ENCODE results near the gene SLC25A21. TPM values are rescaled to one million over a fixed set of nuclear protein-coding genes. Genes with fewer than 3 reads are reported as not detected.

SLC25A21 gene
- total and polyA plus RNA-seq, 10 of the 15 experiments (the other 5 are each of a cell fraction or from before 2014, with no cell fraction given): 0.06 to 0.72 (median 0.17) TPM; not detected in 3

GRCh38 chr14:36905272-36905888, 267.0 kb downstream of the SLC25A21 start:
- Histone ChIP-seq H3K4me3 (no peak overlapping the region), H3K36me3 (ENCODE audit: control insufficient read depth in 2 of 2, insufficient read depth in 2 of 2, low read length in 1 of 2) (no peaks in the 10 kb centered on the region), H3K4me2 (ENCODE audit: control insufficient read depth, insufficient read depth) (no peak overlapping the region), H2AFZ (ENCODE audit: control insufficient read depth, low read depth, low read length) (no peak overlapping the region), H3K79me2 (ENCODE audit: control insufficient read depth, insufficient read depth, low read length) (no peaks in the 10 kb centered on the region), H4K20me1 (ENCODE audit: control insufficient read depth, insufficient read depth) (no peaks in the 10 kb centered on the region), H3K27me3 (replicated peaks in 1 of 2; ENCODE audit: control insufficient read depth in 2 of 2, insufficient read depth in 2 of 2, low read length in 1 of 2) (no peaks in the 10 kb centered on the region), H3K9me3 (replicated peaks; ENCODE audit: control insufficient read depth, insufficient read depth, low read length) (no peaks in the 10 kb centered on the region), H3K27ac (ENCODE audit: control insufficient read depth, insufficient read depth) (no peak overlapping the region), H3K9ac (ENCODE audit: control insufficient read depth, insufficient read depth, low read length) (no peak overlapping the region), H3K4me1 (ENCODE audit: control insufficient read depth, insufficient read depth, low read length) (no peaks in the 10 kb centered on the region)
- POLR2A ChIA-PET: no interaction called here
- BruUV-seq (replicated peaks): no TSS peak
- DNase-seq (ENCODE audit: low read depth, low spot score) (no peak), FAIRE-seq (no peak), ATAC-seq (no peak)
- intact Hi-C loops (cut with micrococcal nuclease; ENCODE audit: unreplicated experiment) (no loop called here), in situ Hi-C loops (cut with MboI) (no loop called here)
- TF ChIP-seq USF2 (IDR thresholded peaks at IDR 0.05; ENCODE audit: borderline replicate concordance, low read depth, low read length): no peak
- CTCF ChIA-PET: no interaction called here
- SMC1A ChIA-PET (ENCODE audit: uncharacterized antibody, unreplicated experiment): no interaction called here
- 32% methylated on average over 5 of the region's 5 CpGs for WGBS (ENCODE audit: insufficient coverage, insufficient replicate concordance, low lambda C conversion rate, missing lambda C conversion rate)
- RAD21 ChIA-PET (ENCODE audit: unreplicated experiment): no interaction called here

- no peaks in the 10 kb centered on the region for H3K27me3 ChIP-seq (replicated peaks in 1 of 2; ENCODE audit: control insufficient read depth in 2 of 2, insufficient read depth in 2 of 2, low read length in 1 of 2)
- H3K9me3 ChIP-seq (replicated peaks; ENCODE audit: control insufficient read depth, insufficient read depth, low read length): no peaks in the 10 kb centered on the region
- intact Hi-C loops (cut with micrococcal nuclease; ENCODE audit: unreplicated experiment): no loop called here
- no peak overlapping the region for H3K4me3 ChIP-seq
- ChIA-PET POLR2A (no interaction called here), SMC1A (ENCODE audit: uncharacterized antibody, unreplicated experiment) (no interaction called here), RAD21 (ENCODE audit: unreplicated experiment) (no interaction called here), CTCF (interaction anchor here (0.7 kb wide), 1 partner anchor 66 kb away, joined by 4 read pairs; no protein-coding TSS in a partner anchor)
- H3K79me2 ChIP-seq (ENCODE audit: control insufficient read depth, insufficient read depth, low read length): no peaks in the 10 kb centered on the region
- H3K4me1 ChIP-seq (ENCODE audit: control insufficient read depth, insufficient read depth, low read length): no peaks in the 10 kb centered on the region
- no peak overlapping the region for H2AFZ ChIP-seq (ENCODE audit: control insufficient read depth, low read depth, low read length)
- in situ Hi-C loops (cut with MboI): no loop called here
- no peaks in the 10 kb centered on the region for H3K36me3 ChIP-seq (ENCODE audit: control insufficient read depth in 2 of 2, insufficient read depth in 2 of 2, low read length in 1 of 2)
- ATAC-seq (no peak), FAIRE-seq (no peak), DNase-seq (ENCODE audit: low read depth, low spot score) (no peak)
- no peak overlapping the region for H3K4me2 ChIP-seq (ENCODE audit: control insufficient read depth, insufficient read depth)
- no peak overlapping the region for H3K27ac ChIP-seq (ENCODE audit: control insufficient read depth, insufficient read depth)
- no TSS peak for BruUV-seq (replicated peaks)
- no peak overlapping the region for H3K9ac ChIP-seq (ENCODE audit: control insufficient read depth, insufficient read depth, low read length)
- H4K20me1 ChIP-seq (ENCODE audit: control insufficient read depth, insufficient read depth): no peaks in the 10 kb centered on the region
- TF ChIP-seq RFX5 (IDR thresholded peaks at IDR 0.05; ENCODE audit: low read depth, low read length) (no peak), USF2 (IDR thresholded peaks at IDR 0.05; ENCODE audit: borderline replicate concordance, low read depth, low read length) (no peak), MLLT1 (IDR thresholded peaks at IDR 0.05) (no peak), EGR1 (IDR thresholded peaks at IDR 0.05; ENCODE audit: borderline replicate concordance in 1 of 2, low read depth in 2 of 2, low read length in 2 of 2) (no peak), TCF7 (IDR thresholded peaks at IDR 0.05; ENCODE audit: borderline replicate concordance) (no peak), SREBF2 (IDR thresholded peaks at IDR 0.05; ENCODE audit: low read length) (no peak), FOS (IDR thresholded peaks at IDR 0.05; ENCODE audit: borderline replicate concordance, extremely low read depth, insufficient read length) (no peak), SMAD1 (IDR thresholded peaks at IDR 0.05; ENCODE audit: low read depth, partially characterized antibody) (no peak), MYB (IDR thresholded peaks at IDR 0.05; ENCODE audit: borderline replicate concordance, low read depth, low read length) (no peak), HDAC6 (IDR thresholded peaks at IDR 0.05; ENCODE audit: unreplicated experiment) (no peak), HDGF (IDR thresholded peaks at IDR 0.05) (no peak), ASH2L (IDR thresholded peaks at IDR 0.05; ENCODE audit: borderline replicate concordance, low read depth) (no peak), TCF3 (IDR thresholded peaks at IDR 0.05; ENCODE audit: borderline replicate concordance, insufficient read depth, low read depth, low read length) (no peak)
Observed at GRCh38 chr14:36901861-36902260, 270.5 kb downstream of the SLC25A21 start.

Data from GM12878 (cell line).